HepG2 (cell line): ENCODE data around the gene HS6ST1. TPM values are rescaled to one million over a fixed set of nuclear protein-coding genes. Genes with fewer than 3 reads are reported as not detected.

Source experiments
- ARNTL ChIP-seq: sonication (generic); formaldehyde crosslinking; IDR thresholded peaks from 2 replicates; pipeline ENCODE4 v1.4.0; 2020; ENCODE audit warnings: mild to moderate bottlenecking, missing genetic modification reagents
- ATRX ChIP-seq: sonication (generic); formaldehyde crosslinking; IDR thresholded peaks from 2 replicates; pipeline ENCODE4 v1.4.0; 2020; ENCODE audit warnings: missing genetic modification reagents, borderline replicate concordance
- BRD4 ChIP-seq: sonication (generic); formaldehyde crosslinking; IDR thresholded peaks from 2 replicates; pipeline ENCODE4 v1.4.0; 2020; ENCODE audit warnings: missing genetic modification reagents
- CCDC6 ChIP-seq: sonication (generic); formaldehyde crosslinking; IDR thresholded peaks from 2 replicates; pipeline ENCODE4 v1.8.1; 2022; ENCODE audit warnings: mild to moderate bottlenecking, missing genetic modification reagents, moderate library complexity
- CEBPZ ChIP-seq: IDR thresholded peaks from 2 replicates; pipeline ENCODE4 v1.6.1; 2012; ENCODE audit warnings: low read length, improper control_type of control experiment
- DDIT3 ChIP-seq: sonication (generic); formaldehyde crosslinking; IDR thresholded peaks from 2 replicates; pipeline ENCODE4 v1.4.0; 2020; ENCODE audit warnings: mild to moderate bottlenecking, missing genetic modification reagents
- EHMT2 ChIP-seq: fragments of 200-600 bp; sonication (generic); IDR thresholded peaks from 2 replicates; pipeline ENCODE4 v1.7.0; 2017; ENCODE audit warnings: antibody characterized with exemption, low read depth, low read length, borderline replicate concordance
- HMGA1 ChIP-seq: sonication (generic); formaldehyde crosslinking; conservative IDR thresholded peaks from 2 replicates; pipeline ENCODE4 v1.4.0; 2020; ENCODE audit warnings: missing genetic modification reagents
- HNRNPLL ChIP-seq: fragments of 200-400 bp; formaldehyde crosslinking; IDR thresholded peaks from 2 replicates; pipeline ENCODE4 v1.6.1; 2017; ENCODE audit warnings: mild to moderate bottlenecking, low read depth, low read length; ENCODE audit not compliant: poor library complexity, severe bottlenecking
- HOXA3 ChIP-seq: sonication (generic); formaldehyde crosslinking; IDR thresholded peaks from 2 replicates; pipeline ENCODE4 v1.5.0; 2020; ENCODE audit warnings: missing genetic modification reagents
- HOXA5 ChIP-seq: sonication (generic); formaldehyde crosslinking; IDR thresholded peaks from 2 replicates; pipeline ENCODE4 v1.4.0; 2020; ENCODE audit warnings: missing genetic modification reagents
- KAT2B ChIP-seq: fragments of 150-350 bp; IDR thresholded peaks from 2 replicates; pipeline ENCODE4 v1.6.1; 2014; ENCODE audit warnings: low read depth, low read length, borderline replicate concordance
- KLF11 ChIP-seq: IDR thresholded peaks from 2 replicates; pipeline ENCODE4 v1.6.1; 2016; ENCODE audit warnings: missing compliant biosample characterization
- MEF2D ChIP-seq: sonication (generic); formaldehyde crosslinking; IDR thresholded peaks from 2 replicates; pipeline ENCODE4 v1.5.1; 2020; ENCODE audit warnings: mild to moderate bottlenecking, missing genetic modification reagents
- SMAD9 ChIP-seq: sonication (generic); formaldehyde crosslinking; IDR thresholded peaks from 2 replicates; pipeline ENCODE4 v1.5.1; 2020; ENCODE audit warnings: mild to moderate bottlenecking, missing genetic modification reagents
- TMF1 ChIP-seq: sonication (generic); formaldehyde crosslinking; IDR thresholded peaks from 2 replicates; pipeline ENCODE4 v1.8.1; 2022; ENCODE audit warnings: low read depth, missing genetic modification reagents
- ZNF180 ChIP-seq: sonication (generic); formaldehyde crosslinking; IDR thresholded peaks from 2 replicates; pipeline ENCODE4 v1.4.0; 2020; ENCODE audit warnings: low read depth, missing genetic modification reagents, borderline replicate concordance
- ZNF280D ChIP-seq: sonication (generic); formaldehyde crosslinking; IDR thresholded peaks from 2 replicates; pipeline ENCODE4 v1.5.1; 2020; ENCODE audit warnings: mild to moderate bottlenecking, missing genetic modification reagents
- ZNF329 ChIP-seq: sonication (generic); formaldehyde crosslinking; IDR thresholded peaks from 2 replicates; pipeline ENCODE4 v1.9.0; 2021; ENCODE audit warnings: low read depth, mild to moderate bottlenecking, missing genetic modification reagents
- ZNF33B ChIP-seq: sonication (generic); formaldehyde crosslinking; IDR thresholded peaks from 2 replicates; pipeline ENCODE4 v1.5.1; 2020; ENCODE audit warnings: mild to moderate bottlenecking, missing genetic modification reagents
- ZNF644 ChIP-seq: IDR thresholded peaks from 2 replicates; pipeline ENCODE4 v1.6.1; 2016; ENCODE audit warnings: low read depth
- ZNF747 ChIP-seq: sonication (generic); formaldehyde crosslinking; IDR thresholded peaks from 2 replicates; pipeline ENCODE4 v1.8.1; 2023; ENCODE audit warnings: missing genetic modification reagents, mild to moderate bottlenecking, borderline replicate concordance
- ZNF761 ChIP-seq: sonication (generic); formaldehyde crosslinking; conservative IDR thresholded peaks from 2 replicates; pipeline ENCODE4 v1.4.0; 2020; ENCODE audit warnings: mild to moderate bottlenecking, missing genetic modification reagents
- ZNF879 ChIP-seq: sonication (generic); formaldehyde crosslinking; IDR thresholded peaks from 2 replicates; pipeline ENCODE4 v1.8.1; 2023; ENCODE audit warnings: missing genetic modification reagents
- polyA plus RNA-seq, 8 experiments: library from polyadenylated mRNA; depleted of rRNA in 3 of 8; stranded (reverse) in 7 of 8; unstranded in 1 of 8; fragments of >200 nt; fragmentation: Illumina TruSeq in 4 of 8; extraction: Trizol in 4 of 8; gene quantifications; 2 replicates each; pipeline versions ENCODE4 v1.2.1 to v1.2.3, GENCODE V29; 2011 to 2016; ENCODE audit warnings: low read depth in 4 of 8, missing spikeins in 1 of 8, mixed read lengths in 1 of 8; ENCODE audit not compliant: insufficient read depth in 1 of 8
- total RNA-seq, 5 experiments: library from RNA; depleted of rRNA; stranded (reverse); fragments of >200 nt; fragmentation: Illumina TruSeq; extraction: Trizol; gene quantifications; 2 replicates each; pipeline ENCODE4 v1.2.3, GENCODE V29; 2016; ENCODE audit warnings: low read depth in 1 of 5

HS6ST1 gene
- total and polyA plus RNA-seq, 2 of the 13 experiments (the other 11 are each of a cell fraction or from before 2014, with no cell fraction given) = 34.5 to 84.6 TPM

- TF ChIP-seq ZNF280D (CRISPR knock-in tag) (no peak), KAT2B (no peak), HMGA1 (CRISPR knock-in tag) (no peak), HOXA5 (CRISPR knock-in tag) (peak; percentile 75; the same call in 1 of the 2 replicates), KLF11 (no peak), ZNF747 (0 out of 2 replicates have a peak, but pooled peaks have one; percentile 41), ZNF879 (CRISPR knock-in tag) (no peak), ATRX (no peak), HOXA3 (CRISPR knock-in tag) (peak; percentile 35; the same call in 1 of the 2 replicates), DDIT3 (no peak), TMF1 (CRISPR knock-in tag) (peak; percentile 46; the same call in 1 of the 2 replicates), SMAD9 (no peak), ZNF33B (CRISPR knock-in tag) (no peak), ZNF329 (CRISPR knock-in tag) (0 out of 2 replicates have a peak, but pooled peaks have one; percentile 40), ZNF644 (CRISPR knock-in tag) (no peak), ARNTL (peak; percentile 54; the same call in 1 of the 2 replicates), MEF2D (CRISPR knock-in tag) (no peak), CCDC6 (CRISPR knock-in tag) (peak; percentile 86), ZNF180 (CRISPR knock-in tag) (no peak), BRD4 (CRISPR knock-in tag) (peak; percentile 80), EHMT2 (no peak), HNRNPLL (peak; percentile 42), ZNF761 (CRISPR knock-in tag) (peak; percentile 85; the same call in 1 of the 2 replicates), CEBPZ (no peak)
These were observed at the start of gene HS6ST1 (continued) for GRCh38 chr2:128318776-128319464.
